ENCODE data around the gene PERP. TPM values are rescaled to one million over a fixed set of nuclear protein-coding genes. Genes with fewer than 3 reads are reported as not detected.

Gene PERP
- total and polyA plus RNA-seq, 2 donors (not counting 1 experiment from before 2014, with no cell fraction given): 0.22 to 0.30 TPM

- Histone ChIP-seq H4K20me1 (ENCODE audit: control insufficient read depth, insufficient read depth, low read length, poor library complexity, severe bottlenecking) (no peaks in the 10 kb centered on the region), H3K9ac (ENCODE audit: low read length) (no peak overlapping the region), H3K4me3 (ENCODE audit: control extremely low read depth in 1 of 5, extremely low read depth in 1 of 5, insufficient read depth in 1 of 5, low read depth in 2 of 5, low read length in 4 of 5) (no peak overlapping the region), H3K79me2 (ENCODE audit: control insufficient read depth, insufficient read depth, low read length) (no peaks in the 10 kb centered on the region), H3K4me2 (replicated peaks; ENCODE audit: low read depth, low read length, poor library complexity, severe bottlenecking) (no peak overlapping the region), H3K27me3 (replicated peaks in 1 of 4; ENCODE audit: control extremely low read depth in 1 of 4, control insufficient read depth in 3 of 4, insufficient read depth in 4 of 4, low read length in 3 of 4) (peaks cover 0 to 7% (median 3%) of the 10 kb centered on the region in 4 experiments), H3K4me1 (ENCODE audit: control insufficient read depth in 2 of 2, insufficient read depth in 2 of 2, low read length in 2 of 2) (no peaks in the 10 kb centered on the region), H2AFZ (ENCODE audit: insufficient read depth, low read depth, low read length, poor library complexity, severe bottlenecking) (no peak overlapping the region), H3K36me3 (replicated peaks in 1 of 2; ENCODE audit: control extremely low read depth in 1 of 2, control insufficient read depth in 1 of 2, extremely low read depth in 1 of 2, insufficient read depth in 2 of 2, low read length in 1 of 2) (no peaks in the 10 kb centered on the region), H3K27ac (ENCODE audit: low read length in 2 of 2) (no peak overlapping the region), H3K9me3 (ENCODE audit: control extremely low read depth in 1 of 3, control insufficient read depth in 2 of 3, insufficient read depth in 1 of 3, low read length in 2 of 3) (no peaks in the 10 kb centered on the region)
- Mint-ChIP-seq H3K27ac (no peak overlapping the region), H3K4me3 (no peak overlapping the region), H3K9me3 (ENCODE audit: insufficient read depth) (no peaks in the 10 kb centered on the region), H3K27me3 (peaks cover 27% of the 10 kb centered on the region), H3K4me1 (no peaks in the 10 kb centered on the region)
- DNase-seq (no peak), ATAC-seq (ENCODE audit: low read depth) (no peak)
- TF ChIP-seq EZH2 (IDR thresholded peaks at IDR 0.05; ENCODE audit: borderline replicate concordance, insufficient read depth, low read depth, low read length, poor library complexity, severe bottlenecking) (no peak), CTCF (IDR thresholded peaks at IDR 0.05) (no peak)
- CTCF ChIA-PET: no interaction called here
- 100% methylated on average over 1 of the region's 5 CpGs for WGBS (ENCODE audit: insufficient coverage)
- intact Hi-C loops (cut with micrococcal nuclease): no loop called here
- POLR2A ChIA-PET: no interaction called here
Observed at GRCh38 chr6:138087593-138088325, 19.5 kb downstream of the PERP start.

- Histone ChIP-seq H3K4me1 (ENCODE audit: control insufficient read depth in 2 of 2, insufficient read depth in 2 of 2, low read length in 2 of 2) (no peaks in the 10 kb centered on the region), H3K9ac (ENCODE audit: low read length) (no peak overlapping the region), H3K27me3 (replicated peaks in 1 of 4; ENCODE audit: control extremely low read depth in 1 of 4, control insufficient read depth in 3 of 4, insufficient read depth in 4 of 4, low read length in 3 of 4) (peaks cover 0 to 13% (median 3%) of the 10 kb centered on the region in 4 experiments), H3K27ac (ENCODE audit: low read length in 2 of 2) (no peak overlapping the region), H3K36me3 (replicated peaks in 1 of 2; ENCODE audit: control extremely low read depth in 1 of 2, control insufficient read depth in 1 of 2, extremely low read depth in 1 of 2, insufficient read depth in 2 of 2, low read length in 1 of 2) (no peaks in the 10 kb centered on the region), H4K20me1 (ENCODE audit: control insufficient read depth, insufficient read depth, low read length, poor library complexity, severe bottlenecking) (no peaks in the 10 kb centered on the region), H3K9me3 (ENCODE audit: control extremely low read depth in 1 of 3, control insufficient read depth in 2 of 3, insufficient read depth in 1 of 3, low read length in 2 of 3) (no peaks in the 10 kb centered on the region), H3K79me2 (ENCODE audit: control insufficient read depth, insufficient read depth, low read length) (no peaks in the 10 kb centered on the region), H3K4me2 (replicated peaks; ENCODE audit: low read depth, low read length, poor library complexity, severe bottlenecking) (no peak overlapping the region), H3K4me3 (ENCODE audit: control extremely low read depth in 1 of 5, extremely low read depth in 1 of 5, insufficient read depth in 1 of 5, low read depth in 2 of 5, low read length in 4 of 5) (no peak overlapping the region), H2AFZ (ENCODE audit: insufficient read depth, low read depth, low read length, poor library complexity, severe bottlenecking) (no peak overlapping the region)
- intact Hi-C loops (cut with micrococcal nuclease): no loop called here
- ChIA-PET POLR2A (no interaction called here), CTCF (no interaction called here)
- ATAC-seq (ENCODE audit: low read depth): no peak
- H3K4me3 Mint-ChIP-seq: no peak overlapping the region
- H3K4me1 Mint-ChIP-seq: no peaks in the 10 kb centered on the region
- no peak for DNase-seq
- H3K27ac Mint-ChIP-seq: no peak overlapping the region
- WGBS (ENCODE audit: insufficient coverage): no CpG with 5 or more reads among the region's 5 CpGs
- H3K27me3 Mint-ChIP-seq: peaks cover 36% of the 10 kb centered on the region
- no peaks in the 10 kb centered on the region for H3K9me3 Mint-ChIP-seq (ENCODE audit: insufficient read depth)
- TF ChIP-seq EZH2 (IDR thresholded peaks at IDR 0.05; ENCODE audit: borderline replicate concordance, insufficient read depth, low read depth, low read length, poor library complexity, severe bottlenecking): no peak
- TF ChIP-seq CTCF (IDR thresholded peaks at IDR 0.05): no peak
Observed at GRCh38 chr6:138086573-138087196, 20.5 kb downstream of the PERP start.
